Erythroblast (primary cell): ENCODE results near the gene PVALB.

Experiments
- GATA1 ChIP-seq: IDR thresholded peaks from 2 replicates; pipeline ENCODE4 v1.6.1; 2011; ENCODE audit warnings: low read depth, mild to moderate bottlenecking, control low read depth, low read length, moderate library complexity
- POLR2A ChIP-seq: IDR thresholded peaks from 2 replicates; pipeline ENCODE4 v1.6.1; 2011; ENCODE audit warnings: mild to moderate bottlenecking, low read length

GRCh38 chr22:36858966-36859365, 42.1 kb upstream of the PVALB start:
- no peak for TF ChIP-seq POLR2A
- TF ChIP-seq GATA1, result no peak
